WTC11 (cell line): ENCODE measurements around the gene GRB10.

ENCODE experiments used
- CREB1 ChIP-seq: sonication (generic); formaldehyde crosslinking; IDR thresholded peaks from 2 replicates; pipeline ENCODE4 v1.8.0; 2023; ENCODE audit warnings: mild to moderate bottlenecking, missing genetic modification reagents
- CREM ChIP-seq: sonication (generic); formaldehyde crosslinking; IDR thresholded peaks from 2 replicates; pipeline ENCODE4 v1.8.1; 2022; ENCODE audit warnings: mild to moderate bottlenecking, missing genetic modification reagents, moderate library complexity
- NFYB ChIP-seq: sonication (generic); formaldehyde crosslinking; conservative IDR thresholded peaks from 2 replicates; pipeline ENCODE4 v1.8.0; 2022; ENCODE audit warnings: low read depth, missing genetic modification reagents
- NR2C2 ChIP-seq: sonication (generic); formaldehyde crosslinking; IDR thresholded peaks from 2 replicates; pipeline ENCODE4 v1.8.0; 2022; ENCODE audit warnings: mild to moderate bottlenecking, missing genetic modification reagents
- SP1 ChIP-seq: sonication (generic); formaldehyde crosslinking; conservative IDR thresholded peaks from 2 replicates; pipeline ENCODE4 v1.8.1; 2022; ENCODE audit warnings: missing genetic modification reagents
- TF ChIP-seq, protein P1 (sequence below): fragments of 200-600 bp; IDR thresholded peaks from 2 replicates; pipeline ENCODE4 v1.8.0; 2022; ENCODE audit warnings: antibody characterized with exemption
- TF ChIP-seq, protein P2 (sequence below): sonication (generic); formaldehyde crosslinking; IDR thresholded peaks from 2 replicates; pipeline ENCODE4 v1.8.0; 2022; ENCODE audit warnings: mild to moderate bottlenecking, missing genetic modification reagents
- TF ChIP-seq, protein P3 (sequence below): sonication (generic); formaldehyde crosslinking; IDR thresholded peaks from 2 replicates; pipeline ENCODE4 v1.8.1; 2022; ENCODE audit warnings: low read depth, missing genetic modification reagents, borderline replicate concordance
- TF ChIP-seq, protein P4 (sequence below): sonication (generic); formaldehyde crosslinking; conservative IDR thresholded peaks from 2 replicates; pipeline ENCODE4 v1.8.1; 2022; ENCODE audit warnings: mild to moderate bottlenecking, missing genetic modification reagents
- TF ChIP-seq, protein P5 (sequence below): sonication (generic); formaldehyde crosslinking; IDR thresholded peaks from 2 replicates; pipeline ENCODE4 v1.8.1; 2023; ENCODE audit warnings: mild to moderate bottlenecking, missing genetic modification reagents, borderline replicate concordance
- TF ChIP-seq, protein P6 (sequence below): fragments of 250-450 bp; sonication (Bioruptor Pico); IDR thresholded peaks from 2 replicates; pipeline ENCODE4 v1.8.0; 2021; ENCODE audit warnings: mild to moderate bottlenecking
- TF ChIP-seq, protein P7 (sequence below): sonication (generic); formaldehyde crosslinking; IDR thresholded peaks from 2 replicates; pipeline ENCODE4 v1.8.1; 2022; ENCODE audit warnings: mild to moderate bottlenecking, moderate library complexity, missing genetic modification reagents
- TF ChIP-seq, protein P8 (sequence below): sonication (generic); formaldehyde crosslinking; IDR thresholded peaks from 2 replicates; pipeline ENCODE4 v1.8.0; 2022; ENCODE audit warnings: mild to moderate bottlenecking, missing genetic modification reagents

DNA sequence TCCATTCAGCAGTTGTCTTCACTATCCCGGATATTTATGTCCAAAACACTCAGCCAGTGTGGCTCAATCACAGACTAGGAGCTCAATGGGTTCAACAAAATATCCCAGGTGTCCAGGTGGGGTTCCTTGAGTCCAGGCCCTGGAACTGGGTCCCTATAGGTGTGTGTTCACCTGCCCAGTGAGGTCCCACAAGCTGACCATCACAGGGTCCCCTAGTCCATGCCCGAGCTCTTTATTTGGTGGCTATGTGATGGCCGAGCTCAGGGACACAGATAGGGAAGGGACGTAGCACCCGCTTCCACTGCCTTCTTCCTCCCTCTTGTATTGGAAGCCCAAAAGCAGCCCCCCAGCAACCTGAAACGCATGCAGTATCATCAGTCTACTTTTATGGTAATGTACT is 138.6 kb downstream of the GRB10 start:
- TF ChIP-seq, protein P1, sequence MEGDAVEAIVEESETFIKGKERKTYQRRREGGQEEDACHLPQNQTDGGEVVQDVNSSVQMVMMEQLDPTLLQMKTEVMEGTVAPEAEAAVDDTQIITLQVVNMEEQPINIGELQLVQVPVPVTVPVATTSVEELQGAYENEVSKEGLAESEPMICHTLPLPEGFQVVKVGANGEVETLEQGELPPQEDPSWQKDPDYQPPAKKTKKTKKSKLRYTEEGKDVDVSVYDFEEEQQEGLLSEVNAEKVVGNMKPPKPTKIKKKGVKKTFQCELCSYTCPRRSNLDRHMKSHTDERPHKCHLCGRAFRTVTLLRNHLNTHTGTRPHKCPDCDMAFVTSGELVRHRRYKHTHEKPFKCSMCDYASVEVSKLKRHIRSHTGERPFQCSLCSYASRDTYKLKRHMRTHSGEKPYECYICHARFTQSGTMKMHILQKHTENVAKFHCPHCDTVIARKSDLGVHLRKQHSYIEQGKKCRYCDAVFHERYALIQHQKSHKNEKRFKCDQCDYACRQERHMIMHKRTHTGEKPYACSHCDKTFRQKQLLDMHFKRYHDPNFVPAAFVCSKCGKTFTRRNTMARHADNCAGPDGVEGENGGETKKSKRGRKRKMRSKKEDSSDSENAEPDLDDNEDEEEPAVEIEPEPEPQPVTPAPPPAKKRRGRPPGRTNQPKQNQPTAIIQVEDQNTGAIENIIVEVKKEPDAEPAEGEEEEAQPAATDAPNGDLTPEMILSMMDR, result no peak
- no peak for TF ChIP-seq NR2C2
- TF ChIP-seq, protein P2, sequence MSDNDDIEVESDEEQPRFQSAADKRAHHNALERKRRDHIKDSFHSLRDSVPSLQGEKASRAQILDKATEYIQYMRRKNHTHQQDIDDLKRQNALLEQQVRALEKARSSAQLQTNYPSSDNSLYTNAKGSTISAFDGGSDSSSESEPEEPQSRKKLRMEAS (CRISPR knock-in tag), result no peak
- TF ChIP-seq, protein P3, sequence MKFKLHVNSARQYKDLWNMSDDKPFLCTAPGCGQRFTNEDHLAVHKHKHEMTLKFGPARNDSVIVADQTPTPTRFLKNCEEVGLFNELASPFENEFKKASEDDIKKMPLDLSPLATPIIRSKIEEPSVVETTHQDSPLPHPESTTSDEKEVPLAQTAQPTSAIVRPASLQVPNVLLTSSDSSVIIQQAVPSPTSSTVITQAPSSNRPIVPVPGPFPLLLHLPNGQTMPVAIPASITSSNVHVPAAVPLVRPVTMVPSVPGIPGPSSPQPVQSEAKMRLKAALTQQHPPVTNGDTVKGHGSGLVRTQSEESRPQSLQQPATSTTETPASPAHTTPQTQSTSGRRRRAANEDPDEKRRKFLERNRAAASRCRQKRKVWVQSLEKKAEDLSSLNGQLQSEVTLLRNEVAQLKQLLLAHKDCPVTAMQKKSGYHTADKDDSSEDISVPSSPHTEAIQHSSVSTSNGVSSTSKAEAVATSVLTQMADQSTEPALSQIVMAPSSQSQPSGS, result no peak
- no peak for TF ChIP-seq CREM (CRISPR knock-in tag)
- no peak for TF ChIP-seq NFYB (CRISPR knock-in tag)
- TF ChIP-seq, protein P4, sequence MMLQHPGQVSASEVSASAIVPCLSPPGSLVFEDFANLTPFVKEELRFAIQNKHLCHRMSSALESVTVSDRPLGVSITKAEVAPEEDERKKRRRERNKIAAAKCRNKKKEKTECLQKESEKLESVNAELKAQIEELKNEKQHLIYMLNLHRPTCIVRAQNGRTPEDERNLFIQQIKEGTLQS (CRISPR knock-in tag), result no peak
- TF ChIP-seq, protein P5, sequence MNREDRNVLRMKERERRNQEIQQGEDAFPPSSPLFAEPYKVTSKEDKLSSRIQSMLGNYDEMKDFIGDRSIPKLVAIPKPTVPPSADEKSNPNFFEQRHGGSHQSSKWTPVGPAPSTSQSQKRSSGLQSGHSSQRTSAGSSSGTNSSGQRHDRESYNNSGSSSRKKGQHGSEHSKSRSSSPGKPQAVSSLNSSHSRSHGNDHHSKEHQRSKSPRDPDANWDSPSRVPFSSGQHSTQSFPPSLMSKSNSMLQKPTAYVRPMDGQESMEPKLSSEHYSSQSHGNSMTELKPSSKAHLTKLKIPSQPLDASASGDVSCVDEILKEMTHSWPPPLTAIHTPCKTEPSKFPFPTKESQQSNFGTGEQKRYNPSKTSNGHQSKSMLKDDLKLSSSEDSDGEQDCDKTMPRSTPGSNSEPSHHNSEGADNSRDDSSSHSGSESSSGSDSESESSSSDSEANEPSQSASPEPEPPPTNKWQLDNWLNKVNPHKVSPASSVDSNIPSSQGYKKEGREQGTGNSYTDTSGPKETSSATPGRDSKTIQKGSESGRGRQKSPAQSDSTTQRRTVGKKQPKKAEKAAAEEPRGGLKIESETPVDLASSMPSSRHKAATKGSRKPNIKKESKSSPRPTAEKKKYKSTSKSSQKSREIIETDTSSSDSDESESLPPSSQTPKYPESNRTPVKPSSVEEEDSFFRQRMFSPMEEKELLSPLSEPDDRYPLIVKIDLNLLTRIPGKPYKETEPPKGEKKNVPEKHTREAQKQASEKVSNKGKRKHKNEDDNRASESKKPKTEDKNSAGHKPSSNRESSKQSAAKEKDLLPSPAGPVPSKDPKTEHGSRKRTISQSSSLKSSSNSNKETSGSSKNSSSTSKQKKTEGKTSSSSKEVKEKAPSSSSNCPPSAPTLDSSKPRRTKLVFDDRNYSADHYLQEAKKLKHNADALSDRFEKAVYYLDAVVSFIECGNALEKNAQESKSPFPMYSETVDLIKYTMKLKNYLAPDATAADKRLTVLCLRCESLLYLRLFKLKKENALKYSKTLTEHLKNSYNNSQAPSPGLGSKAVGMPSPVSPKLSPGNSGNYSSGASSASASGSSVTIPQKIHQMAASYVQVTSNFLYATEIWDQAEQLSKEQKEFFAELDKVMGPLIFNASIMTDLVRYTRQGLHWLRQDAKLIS (CRISPR knock-in tag), result no peak
- TF ChIP-seq CREB1 (CRISPR knock-in tag), result no peak
- TF ChIP-seq SP1 (CRISPR knock-in tag), result no peak
- TF ChIP-seq, protein P6, sequence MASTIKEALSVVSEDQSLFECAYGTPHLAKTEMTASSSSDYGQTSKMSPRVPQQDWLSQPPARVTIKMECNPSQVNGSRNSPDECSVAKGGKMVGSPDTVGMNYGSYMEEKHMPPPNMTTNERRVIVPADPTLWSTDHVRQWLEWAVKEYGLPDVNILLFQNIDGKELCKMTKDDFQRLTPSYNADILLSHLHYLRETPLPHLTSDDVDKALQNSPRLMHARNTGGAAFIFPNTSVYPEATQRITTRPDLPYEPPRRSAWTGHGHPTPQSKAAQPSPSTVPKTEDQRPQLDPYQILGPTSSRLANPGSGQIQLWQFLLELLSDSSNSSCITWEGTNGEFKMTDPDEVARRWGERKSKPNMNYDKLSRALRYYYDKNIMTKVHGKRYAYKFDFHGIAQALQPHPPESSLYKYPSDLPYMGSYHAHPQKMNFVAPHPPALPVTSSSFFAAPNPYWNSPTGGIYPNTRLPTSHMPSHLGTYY (CRISPR knock-in tag), result no peak
- TF ChIP-seq, protein P7, sequence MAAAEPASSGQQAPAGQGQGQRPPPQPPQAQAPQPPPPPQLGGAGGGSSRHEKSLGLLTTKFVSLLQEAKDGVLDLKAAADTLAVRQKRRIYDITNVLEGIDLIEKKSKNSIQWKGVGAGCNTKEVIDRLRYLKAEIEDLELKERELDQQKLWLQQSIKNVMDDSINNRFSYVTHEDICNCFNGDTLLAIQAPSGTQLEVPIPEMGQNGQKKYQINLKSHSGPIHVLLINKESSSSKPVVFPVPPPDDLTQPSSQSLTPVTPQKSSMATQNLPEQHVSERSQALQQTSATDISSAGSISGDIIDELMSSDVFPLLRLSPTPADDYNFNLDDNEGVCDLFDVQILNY (CRISPR knock-in tag), result no peak
- TF ChIP-seq, protein P8, sequence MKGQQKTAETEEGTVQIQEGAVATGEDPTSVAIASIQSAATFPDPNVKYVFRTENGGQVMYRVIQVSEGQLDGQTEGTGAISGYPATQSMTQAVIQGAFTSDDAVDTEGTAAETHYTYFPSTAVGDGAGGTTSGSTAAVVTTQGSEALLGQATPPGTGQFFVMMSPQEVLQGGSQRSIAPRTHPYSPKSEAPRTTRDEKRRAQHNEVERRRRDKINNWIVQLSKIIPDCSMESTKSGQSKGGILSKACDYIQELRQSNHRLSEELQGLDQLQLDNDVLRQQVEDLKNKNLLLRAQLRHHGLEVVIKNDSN (CRISPR knock-in tag), result no peak
